GM19397 (cell line): Measurements from ENCODE around the gene CAMTA1.

Source experiments
- ATAC-seq: cut with Tn5 transposase; IDR thresholded peaks from one replicate; pipeline ENCODE4 v1.9.1; 2021; ENCODE audit warnings: mild to moderate bottlenecking, moderate library complexity; ENCODE audit not compliant: unreplicated experiment

CAMTA1 gene

DNA sequence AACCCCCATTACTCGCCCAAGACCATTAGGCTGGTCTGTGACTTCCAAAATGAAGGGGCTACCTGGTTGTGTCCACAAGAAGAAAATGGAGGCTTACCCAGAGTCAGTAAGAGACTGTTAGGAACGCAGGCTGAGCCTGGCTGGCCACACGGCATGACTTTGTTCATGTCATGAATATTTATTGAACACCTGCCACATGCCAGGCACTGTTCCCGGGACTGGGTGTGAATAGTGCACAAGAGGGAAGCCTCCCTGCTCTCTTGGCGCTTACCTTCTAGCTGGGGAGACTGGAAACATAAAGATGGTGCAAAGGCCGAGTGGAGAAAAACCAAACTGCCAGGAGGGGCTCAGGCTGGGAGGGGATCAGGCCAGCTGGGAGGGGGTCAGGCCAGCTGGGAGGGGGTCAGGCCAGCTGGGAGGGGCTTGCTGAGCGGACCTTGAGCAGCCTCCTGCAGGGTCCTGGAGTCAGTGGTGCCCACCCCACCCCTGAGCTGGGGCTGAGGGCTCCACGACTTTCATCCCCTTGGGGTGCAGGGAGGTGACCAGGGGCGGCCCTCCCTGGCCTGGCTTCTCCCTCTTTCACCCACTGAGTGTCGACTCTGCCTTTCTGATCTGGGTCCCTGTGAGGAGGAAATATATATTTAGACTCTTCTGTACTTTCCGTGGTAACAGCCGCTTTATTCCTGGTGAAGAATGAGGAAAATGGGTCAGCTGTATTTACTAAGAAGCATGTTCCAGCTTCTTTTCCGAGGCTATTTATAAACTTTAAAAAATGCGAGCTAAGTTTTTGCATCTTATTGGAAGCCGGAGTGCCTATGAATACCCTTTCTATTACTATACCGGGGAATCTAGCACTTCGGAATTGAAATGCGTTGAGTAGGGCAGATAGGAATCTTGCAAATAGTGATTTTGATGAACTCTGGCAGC lies 139.0 kb downstream of the CAMTA1 start:
- no peak for ATAC-seq

DNA sequence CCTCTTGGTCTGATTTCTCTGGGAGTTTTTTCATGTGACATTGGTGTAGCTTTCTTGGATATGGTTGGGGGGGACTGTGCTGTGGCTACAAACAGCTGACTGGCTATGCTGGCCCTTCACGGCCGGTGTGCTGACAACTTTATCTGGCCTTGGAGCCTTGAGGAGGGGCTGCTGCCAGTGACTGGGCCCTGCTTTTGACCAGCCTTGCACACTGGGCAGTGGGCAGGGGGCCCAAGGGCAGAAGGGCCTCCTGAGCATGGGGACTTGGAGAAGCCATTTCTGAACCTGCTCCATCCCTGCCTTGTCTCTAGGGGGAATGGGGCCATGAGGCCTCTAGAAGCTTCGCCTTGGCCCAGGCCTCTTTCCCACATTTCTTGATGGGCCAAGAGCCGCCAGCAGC lies 139.6 kb downstream of the CAMTA1 start:
- no peak for ATAC-seq

GRCh38 chr1:6927626-6928025 lies 142.4 kb downstream of the CAMTA1 start:
- ATAC-seq, result no peak

DNA sequence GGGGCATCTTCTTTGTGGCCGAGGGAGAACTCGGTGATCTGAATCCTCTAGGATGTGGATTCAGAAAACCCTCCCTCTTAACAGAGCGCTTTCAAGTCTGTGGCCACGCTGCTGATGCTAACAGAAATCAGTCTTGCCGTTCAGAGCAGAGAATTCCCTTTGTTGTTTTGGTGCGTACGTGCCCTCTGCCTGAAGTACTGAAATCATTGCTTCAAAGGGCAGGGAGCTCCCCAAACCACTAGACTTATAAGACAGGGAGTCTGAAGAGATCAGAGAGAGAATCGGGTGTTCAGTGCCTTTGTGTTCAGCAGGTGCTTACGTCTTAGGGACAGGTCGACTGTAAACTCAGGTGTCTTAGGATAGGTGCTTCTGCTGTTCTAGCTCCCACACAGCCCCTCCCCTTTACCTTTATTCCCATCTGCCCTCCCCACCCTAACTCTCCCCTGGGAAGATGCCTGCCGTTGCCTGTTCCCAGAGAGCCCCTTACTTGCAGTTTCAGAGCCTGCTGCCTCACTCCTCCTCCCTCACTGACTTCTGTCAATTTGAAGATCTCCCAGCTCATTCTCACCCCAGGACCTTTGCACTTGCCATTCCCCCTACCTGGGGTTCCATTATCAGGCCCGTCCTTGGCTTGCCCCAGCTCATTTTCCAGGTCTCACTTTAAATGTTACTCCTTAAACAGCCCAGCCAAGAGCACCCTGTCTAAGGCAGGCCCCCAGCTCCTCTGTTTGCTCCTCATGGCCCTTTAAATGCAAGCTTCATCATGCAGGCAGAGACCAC lies 143.0 kb downstream of the CAMTA1 start:
- ATAC-seq, result no peak

DNA sequence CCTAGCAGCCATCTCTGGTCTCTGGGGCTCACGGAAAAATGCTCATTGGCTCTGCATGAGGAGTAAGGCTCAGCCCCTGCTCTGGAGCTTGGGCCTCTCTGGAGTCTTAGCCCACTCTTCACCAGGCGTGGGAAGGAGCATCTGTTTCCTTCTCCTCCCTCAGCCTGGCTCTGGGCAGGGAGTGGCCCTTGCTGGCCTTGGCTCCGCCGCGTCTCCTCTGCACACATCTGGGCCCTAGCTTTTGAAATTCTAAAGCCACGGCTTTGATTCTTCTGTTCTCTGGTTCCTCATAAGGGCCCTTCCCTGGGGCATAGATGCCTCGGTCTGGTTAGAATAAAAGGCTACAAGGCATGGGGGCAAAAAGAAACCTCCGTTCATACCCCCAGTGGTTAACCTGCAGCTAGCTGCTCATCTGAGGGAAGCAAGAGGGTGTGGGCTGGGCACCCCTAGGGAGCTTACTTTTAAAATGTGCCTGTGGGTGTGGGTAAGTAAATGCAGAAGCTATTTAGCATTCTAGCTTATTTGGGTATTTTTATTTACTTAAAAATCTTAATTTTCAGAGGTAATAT lies 145.6 kb downstream of the CAMTA1 start:
- no peak for ATAC-seq

- no peak for ATAC-seq
Measured at GRCh38 chr1:6935361-6935883, 150.2 kb downstream of the CAMTA1 start.

GRCh38 chr1:6935911-6936690 lies 150.8 kb downstream of the CAMTA1 start:
- no peak for ATAC-seq

GRCh38 chr1:6937048-6937447 lies 151.8 kb downstream of the CAMTA1 start:
- ATAC-seq, result no peak

GRCh38 chr1:6939363-6939762 lies 154.1 kb downstream of the CAMTA1 start:
- ATAC-seq, result no peak

DNA sequence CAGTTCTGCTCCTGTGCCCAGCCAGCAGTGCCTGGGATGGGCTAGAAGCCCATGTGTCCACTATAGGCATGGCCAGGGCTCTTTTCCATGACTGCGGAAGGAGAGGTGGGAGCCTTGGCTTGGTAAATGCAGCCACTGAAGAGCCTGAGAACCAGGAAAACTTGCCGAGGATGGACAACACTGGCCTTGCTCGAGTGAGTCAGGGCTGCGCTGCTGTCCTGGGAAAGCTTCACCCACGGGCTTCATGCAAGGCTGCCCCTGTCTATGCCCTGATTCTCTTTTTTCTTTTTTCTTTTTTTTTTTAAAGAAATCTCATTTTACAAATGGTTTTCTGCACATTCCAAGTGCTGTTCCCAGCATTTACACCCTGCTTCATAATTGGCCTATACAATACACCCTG lies 156.5 kb downstream of the CAMTA1 start:
- ATAC-seq, result no peak

GRCh38 chr1:6942990-6943389 lies 157.7 kb downstream of the CAMTA1 start:
- ATAC-seq, result no peak

DNA sequence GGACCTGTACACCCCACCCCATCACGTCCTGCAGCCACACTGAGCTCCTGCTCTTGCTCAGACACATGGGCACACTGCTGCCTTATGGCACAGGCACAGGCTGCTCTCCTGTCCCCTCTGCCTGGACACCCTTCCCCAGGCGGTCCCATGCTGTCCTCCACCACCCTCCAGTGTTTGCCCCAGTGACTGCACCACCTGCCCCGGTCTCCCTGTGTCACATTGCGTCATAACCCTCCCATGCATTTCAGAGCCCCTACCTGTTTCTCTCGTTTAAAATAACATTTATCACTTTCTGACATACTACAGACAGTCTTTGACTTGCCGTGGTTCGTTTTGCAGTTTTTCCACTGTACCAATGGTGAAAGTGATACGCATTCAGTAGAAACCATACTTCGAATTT lies 159.2 kb downstream of the CAMTA1 start:
- ATAC-seq, result no peak

GRCh38 chr1:6947952-6948351 lies 162.7 kb downstream of the CAMTA1 start:
- ATAC-seq, result no peak

DNA sequence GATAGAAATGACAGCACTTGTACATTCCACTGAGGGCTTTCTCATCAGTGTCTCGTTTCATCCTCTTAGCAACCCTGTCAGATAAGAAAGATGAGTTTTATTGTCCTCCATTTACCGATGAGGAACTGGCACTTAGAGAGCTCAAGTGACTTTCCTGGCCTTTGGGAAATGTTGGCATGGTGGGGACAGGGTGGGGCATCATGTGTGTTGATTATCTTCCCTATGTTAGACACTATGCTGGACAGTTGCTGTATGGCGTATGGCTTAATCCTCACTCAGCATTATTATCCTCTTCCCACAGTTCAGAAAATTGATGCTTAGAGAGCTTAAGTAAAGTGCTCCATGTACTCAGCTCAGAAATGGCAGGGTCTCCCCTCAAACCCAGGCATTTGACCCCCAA lies 163.2 kb downstream of the CAMTA1 start:
- ATAC-seq, result no peak

DNA sequence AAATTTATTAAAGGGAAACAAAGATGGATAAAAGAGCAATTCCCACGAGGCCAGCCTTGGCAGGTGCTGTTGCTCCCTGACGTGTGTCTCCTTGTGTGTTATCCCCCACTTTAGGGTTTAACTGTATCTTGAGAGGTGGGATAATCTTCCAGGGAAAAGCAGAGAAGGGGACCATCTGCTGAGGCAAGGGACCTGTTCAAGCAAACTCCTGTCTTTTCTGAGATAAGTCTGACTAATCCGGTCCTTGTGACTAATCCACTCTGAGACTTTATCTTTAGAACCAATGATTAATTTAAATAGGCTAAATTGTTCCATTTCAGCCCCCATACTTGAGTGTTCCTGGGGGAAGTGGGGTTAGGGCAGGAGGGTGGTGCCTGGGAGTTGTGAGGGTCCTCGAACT lies 163.6 kb downstream of the CAMTA1 start:
- ATAC-seq, result no peak

DNA sequence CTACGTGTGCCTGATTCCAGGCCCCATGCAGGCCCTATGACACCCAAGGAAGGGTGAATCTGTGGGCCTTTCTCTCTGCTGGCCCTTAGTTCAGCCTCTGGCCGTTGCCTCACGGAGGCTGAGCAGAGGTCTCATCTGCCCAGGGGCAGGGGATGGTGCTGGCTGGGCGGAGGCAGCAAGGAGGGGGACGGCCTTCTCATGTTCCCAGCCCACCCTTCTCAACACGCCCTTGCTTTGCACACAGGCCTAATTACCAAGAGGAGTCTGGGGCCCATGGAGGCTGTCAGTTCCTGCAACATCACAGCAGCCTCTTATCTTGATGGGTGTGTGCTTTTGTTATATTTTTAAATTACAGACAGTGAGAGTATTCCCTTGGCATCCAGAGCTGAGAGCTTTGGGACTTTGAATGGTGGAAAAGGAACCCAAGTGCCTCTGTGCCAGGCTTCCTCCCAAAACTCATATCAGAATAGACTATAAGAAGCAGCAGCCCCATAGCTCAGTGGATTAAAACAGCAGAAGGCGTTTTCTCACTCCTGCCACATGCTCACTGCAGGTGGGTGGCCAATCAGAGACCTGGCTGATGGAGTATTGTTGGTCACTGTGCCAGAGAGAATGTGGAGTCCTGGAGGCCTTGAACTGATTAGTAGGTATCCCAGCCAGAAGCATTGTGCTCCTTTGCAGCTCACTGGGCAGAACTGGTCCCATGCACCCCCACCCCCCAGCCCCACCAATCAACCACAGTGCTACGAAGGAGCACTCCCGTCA lies 164.9 kb downstream of the CAMTA1 start:
- ATAC-seq, result no peak

- no peak for ATAC-seq
Measured at GRCh38 chr1:6951536-6951935, 166.3 kb downstream of the CAMTA1 start.

DNA sequence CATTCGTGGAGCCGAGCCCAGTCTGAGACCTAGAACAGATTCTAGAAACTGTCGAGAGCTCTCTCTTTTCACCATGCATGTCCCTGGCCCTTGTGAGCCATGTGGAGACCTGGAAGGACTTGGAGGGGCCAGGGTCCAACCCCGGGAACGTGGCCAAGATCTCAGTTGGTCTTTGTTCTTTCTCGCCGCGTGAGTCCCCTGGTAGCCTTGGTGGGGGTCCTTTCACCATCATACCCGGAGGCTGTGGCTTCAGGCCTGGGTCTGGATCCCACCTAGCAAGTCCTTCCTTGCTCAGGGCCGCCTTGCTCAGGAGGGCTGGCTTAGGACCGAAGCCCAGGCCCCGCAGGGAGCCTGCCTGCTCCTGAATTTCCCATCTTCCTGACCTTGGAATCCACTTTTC lies 168.0 kb downstream of the CAMTA1 start:
- no peak for ATAC-seq

DNA sequence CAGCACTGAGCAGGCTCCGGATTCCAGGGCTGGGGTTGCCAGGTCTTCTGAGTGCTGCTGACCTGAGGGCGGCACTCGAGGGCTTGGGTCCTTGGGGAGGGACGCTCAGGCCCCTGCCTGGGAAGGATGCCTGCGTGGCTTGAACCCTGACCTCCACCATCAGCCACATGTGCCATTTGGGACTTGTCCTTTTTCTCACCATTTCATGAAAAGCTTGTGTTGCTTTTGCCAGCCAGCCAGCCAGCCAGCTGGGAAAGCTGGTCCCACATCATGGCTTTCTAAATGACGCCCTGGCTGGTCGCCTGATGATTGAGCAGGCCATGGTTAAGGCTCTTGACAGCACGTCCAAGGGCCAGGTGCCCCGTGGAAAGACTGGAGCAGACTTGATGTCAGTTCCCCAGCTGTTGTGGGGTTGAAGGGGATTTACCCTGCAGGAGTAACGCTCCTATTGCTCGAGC lies 168.7 kb downstream of the CAMTA1 start:
- ATAC-seq, result no peak

- ATAC-seq, result no peak
Measured at GRCh38 chr1:6954591-6954990, 169.3 kb downstream of the CAMTA1 start.
